BJ (cell line): ENCODE data around the gene GSG1L. TPM values are rescaled to one million over a fixed set of nuclear protein-coding genes. Genes with fewer than 3 reads are reported as not detected.

Source experiments
- CTCF ChIA-PET: fragments of 350-600 bp; formaldehyde crosslinking; extraction: SDS; loops from one replicate; lab custom pipeline; 2021; ENCODE audit warnings: antibody characterized with exemption, inconsistent platforms; lab: Yijun Ruan, JAX
- POLR2A ChIA-PET: fragments of 300-600 bp; sonication (Branson Sonifier 250); formaldehyde crosslinking; extraction: SDS; loops from one replicate; lab custom pipeline; 2021; ENCODE audit warnings: antibody characterized with exemption; lab: Charles Lee
- DNase-seq: peaks from one replicate; pipeline ENCODE4 v3.0.0-alpha.2; 2011; ENCODE audit warnings: low read depth
- H3K27me3 ChIP-seq: 2 replicates; pipeline ENCODE4 v1.6.0; 2011; ENCODE audit warnings: low read length; ENCODE audit not compliant: control insufficient read depth, insufficient read depth
- H3K36me3 ChIP-seq: 2 replicates; pipeline ENCODE4 v1.5.1; 2011; ENCODE audit warnings: low read length; ENCODE audit not compliant: control insufficient read depth, insufficient read depth
- H3K4me3 ChIP-seq: 2 replicates; pipeline ENCODE4 v1.5.1; 2011; ENCODE audit warnings: low read depth, mild to moderate bottlenecking, control low read depth, low read length
- CTCF ChIP-seq: IDR thresholded peaks from 2 replicates; pipeline ENCODE4 v1.5.1; 2011; ENCODE audit warnings: low read depth, mild to moderate bottlenecking, control low read depth, inconsistent platforms, low read length, moderate library complexity; ENCODE audit not compliant: insufficient read depth
- polyA plus RNA-seq: library from polyadenylated mRNA; depleted of rRNA; stranded (reverse); fragments of >200 nt; gene quantifications from 2 replicates; pipeline ENCODE4 v1.2.3, GENCODE V29; 2011

Gene GSG1L
- polyA plus RNA-seq, 1 experiment: not detected

GRCh38 chr16:27787665-27788064 lies 275.8 kb downstream of the GSG1L start:
- DNase-seq: no peak
- no peak overlapping the region for H3K4me3 ChIP-seq
- ChIA-PET CTCF (no interaction called here), POLR2A (no interaction called here)
- no peaks in the 10 kb centered on the region for H3K36me3 ChIP-seq
- no peaks in the 10 kb centered on the region for H3K27me3 ChIP-seq
- TF ChIP-seq CTCF: no peak

- POLR2A ChIA-PET: no interaction called here
- CTCF ChIA-PET: no interaction called here
- H3K36me3 ChIP-seq: no peaks in the 10 kb centered on the region
- no peak overlapping the region for H3K4me3 ChIP-seq
- no peak for TF ChIP-seq CTCF
- no peaks in the 10 kb centered on the region for H3K27me3 ChIP-seq
- DNase-seq: no peak
These were observed 276.4 kb downstream of the GSG1L start for GRCh38 chr16:27786923-27787625.

- ChIA-PET POLR2A (no interaction called here), CTCF (no interaction called here)
- Histone ChIP-seq H3K36me3 (no peaks in the 10 kb centered on the region), H3K27me3 (no peaks in the 10 kb centered on the region), H3K4me3 (no peak overlapping the region)
- no peak for TF ChIP-seq CTCF
- no peak for DNase-seq
These were observed 277.1 kb downstream of the GSG1L start for GRCh38 chr16:27786221-27786922.

GRCh38 chr16:27785307-27785678 lies 278.2 kb downstream of the GSG1L start:
- DNase-seq: no peak
- no peak for TF ChIP-seq CTCF
- H3K27me3 ChIP-seq: no peaks in the 10 kb centered on the region
- POLR2A ChIA-PET: no interaction called here
- CTCF ChIA-PET: no interaction called here
- H3K36me3 ChIP-seq: no peaks in the 10 kb centered on the region
- H3K4me3 ChIP-seq: no peak overlapping the region

GRCh38 chr16:27784351-27785306 lies 278.9 kb downstream of the GSG1L start:
- no peak for TF ChIP-seq CTCF
- CTCF ChIA-PET: no interaction called here
- no peak for DNase-seq
- H3K27me3 ChIP-seq: no peaks in the 10 kb centered on the region
- POLR2A ChIA-PET: no interaction called here
- H3K36me3 ChIP-seq: no peaks in the 10 kb centered on the region
- H3K4me3 ChIP-seq: no peak overlapping the region
